Vagina (tissue), 2 donors: ENCODE data around the gene STX5. TPM values are rescaled to one million over a fixed set of nuclear protein-coding genes. Genes with fewer than 3 reads are reported as not detected.
"Not testable (repeated sequence)": the region's sequence is repeated elsewhere in the genome, so short reads cannot be mapped to it uniquely, and the experiment has no call there.

ENCODE experiments used
- DNase-seq, 2 donors: peaks; one replicate each; pipeline ENCODE4 v3.0.0-alpha.2; 2017; ENCODE audit errors: extremely low spot score in 2 of 2
- H3K27ac ChIP-seq: fragments of 200-600 bp; sonication (generic); one replicate; pipeline ENCODE4 v1.5.1; 2019
- H3K27me3 ChIP-seq: fragments of 200-600 bp; sonication (generic); one replicate; pipeline ENCODE4 v1.5.1; 2019
- H3K36me3 ChIP-seq, 2 donors: fragments of 200-600 bp; sonication (generic); one replicate each; pipeline ENCODE4 v1.5.1; 2017 to 2019
- H3K4me1 ChIP-seq: fragments of 200-600 bp; sonication (generic); one replicate; pipeline ENCODE4 v1.5.1; 2019
- H3K4me3 ChIP-seq, 2 donors: fragments of 200-600 bp; sonication (generic); 1 replicate in 1 of 2; 2 replicates in 1 of 2; pipeline ENCODE4 v1.5.1; 2016 to 2019
- H3K9me3 ChIP-seq: fragments of 200-600 bp; sonication (generic); one replicate; pipeline ENCODE4 v1.5.1; 2019
- CTCF ChIP-seq, 3 experiments: fragments of 450-650 bp in 2 of 3; fragments of 200-600 bp in 1 of 3; sonication (generic) in 1 of 3; IDR thresholded peaks; one replicate each; pipeline ENCODE4 v1.5.1; 2017 to 2019; ENCODE audit warnings: antibody characterized with exemption in 3 of 3, mild to moderate bottlenecking in 2 of 3, moderate library complexity in 2 of 3
- POLR2A ChIP-seq, 2 donors: fragments of 450-650 bp; IDR thresholded peaks; one replicate each; pipeline ENCODE4 v1.6.1; 2017; ENCODE audit warnings: antibody characterized with exemption in 2 of 2, mild to moderate bottlenecking in 2 of 2, moderate library complexity in 2 of 2
- POLR2AphosphoS5 ChIP-seq, 2 donors: sonication (generic); formaldehyde crosslinking; IDR thresholded peaks; one replicate each; pipeline ENCODE4 v1.9.0; 2017; ENCODE audit warnings: antibody characterized with exemption in 2 of 2, mild to moderate bottlenecking in 2 of 2, low read depth in 1 of 2; ENCODE audit not compliant: insufficient read depth in 1 of 2
- intact Hi-C: fragments of 100-400 bp; cut with DNase I; formaldehyde crosslinking; loops from one replicate; pipeline ENCODE4 v1.15.1; 2023
- total RNA-seq: library from RNA; depleted of rRNA; stranded (reverse); fragments of >200 nt; gene quantifications from one replicate; pipeline ENCODE4 v1.2.3, GENCODE V29; 2016

Gene STX5
- total RNA-seq, 1 donor from 2014 or later: 35.6 TPM

GRCh38 chr11:62876712-62877111, 44.9 kb upstream of the STX5 start:
- no peak for DNase-seq
- TF ChIP-seq POLR2A (IDR thresholded peaks at IDR 0.05) (no peak), CTCF (IDR thresholded peaks at IDR 0.05) (no peak), POLR2AphosphoS5 (IDR thresholded peaks at IDR 0.05; ENCODE audit: insufficient read depth in 1 of 2, low read depth in 1 of 2) (no peak)
- no peaks in the 10 kb centered on the region for H3K27me3 ChIP-seq
- H3K4me3 ChIP-seq: no peak overlapping the region
- intact Hi-C loops: no loop called here
- no peaks in the 10 kb centered on the region for H3K36me3 ChIP-seq
- no peaks in the 10 kb centered on the region for H3K9me3 ChIP-seq
- peaks cover 17% of the 10 kb centered on the region for H3K4me1 ChIP-seq
- H3K27ac ChIP-seq: no peak overlapping the region

GRCh38 chr11:62875698-62876478, 44.0 kb upstream of the STX5 start:
- Histone ChIP-seq H3K9me3 (no peaks in the 10 kb centered on the region), H3K4me3 (no peak overlapping the region), H3K27ac (no peak overlapping the region), H3K27me3 (no peaks in the 10 kb centered on the region), H3K36me3 (no peaks in the 10 kb centered on the region), H3K4me1 (peaks cover 17% of the 10 kb centered on the region)
- TF ChIP-seq POLR2A (IDR thresholded peaks at IDR 0.05): no peak
- TF ChIP-seq POLR2AphosphoS5 (IDR thresholded peaks at IDR 0.05; ENCODE audit: insufficient read depth in 1 of 2, low read depth in 1 of 2): no peak
- TF ChIP-seq CTCF (IDR thresholded peaks at IDR 0.05): no peak
- DNase-seq: no peak
- intact Hi-C loops: no loop called here

GRCh38 chr11:62874851-62875250, 43.0 kb upstream of the STX5 start:
- no peak overlapping the region for H3K27ac ChIP-seq
- peaks cover 12% of the 10 kb centered on the region for H3K4me1 ChIP-seq
- TF ChIP-seq POLR2AphosphoS5 (IDR thresholded peaks at IDR 0.05; ENCODE audit: insufficient read depth in 1 of 2, low read depth in 1 of 2): no peak
- no peak for TF ChIP-seq CTCF (IDR thresholded peaks at IDR 0.05)
- no peak for TF ChIP-seq POLR2A (IDR thresholded peaks at IDR 0.05)
- no peaks in the 10 kb centered on the region for H3K36me3 ChIP-seq
- H3K9me3 ChIP-seq: no peaks in the 10 kb centered on the region
- no peak overlapping the region for H3K4me3 ChIP-seq
- DNase-seq: no peak
- no peaks in the 10 kb centered on the region for H3K27me3 ChIP-seq
- intact Hi-C loops: no loop called here

- H3K4me1 ChIP-seq: no peaks in the 10 kb centered on the region
- intact Hi-C loops: no loop called here
These were observed 33.8 kb upstream of the STX5 start for GRCh38 chr11:62865635-62866034.

GRCh38 chr11:62863687-62864335, 32.0 kb upstream of the STX5 start:
- DNase-seq: no peak
- H3K4me3 ChIP-seq: no peak overlapping the region
- H3K27ac ChIP-seq: no peak overlapping the region
- no peaks in the 10 kb centered on the region for H3K27me3 ChIP-seq
- H3K9me3 ChIP-seq: no peaks in the 10 kb centered on the region
- no peaks in the 10 kb centered on the region for H3K36me3 ChIP-seq
- no peaks in the 10 kb centered on the region for H3K4me1 ChIP-seq
- TF ChIP-seq POLR2AphosphoS5 (IDR thresholded peaks at IDR 0.05; ENCODE audit: insufficient read depth in 1 of 2, low read depth in 1 of 2): no peak
- TF ChIP-seq CTCF (IDR thresholded peaks at IDR 0.05): no peak
- TF ChIP-seq POLR2A (IDR thresholded peaks at IDR 0.05): no peak
- intact Hi-C loops: loop anchor here (5.0 kb wide), 1 partner anchor 77 kb away; the partner anchor contains the start of gene TMEM179B

More at GRCh38 chr11:62865635-62866034, 33.8 kb upstream of the STX5 start:
- Histone ChIP-seq H3K36me3 (no peaks in the 10 kb centered on the region), H3K4me3 (no peak overlapping the region), H3K27me3 (no peaks in the 10 kb centered on the region), H3K27ac (no peak overlapping the region), H3K9me3 (no peaks in the 10 kb centered on the region)
- DNase-seq: no peak
- TF ChIP-seq POLR2AphosphoS5 (IDR thresholded peaks at IDR 0.05; ENCODE audit: insufficient read depth in 1 of 2, low read depth in 1 of 2) (no peak), POLR2A (IDR thresholded peaks at IDR 0.05) (no peak)

- H3K27ac ChIP-seq, DNase-seq, H3K36me3 ChIP-seq, H3K27me3 ChIP-seq, H3K9me3 ChIP-seq, H3K4me3 ChIP-seq: not testable (repeated sequence)
- intact Hi-C loops: loop anchor here (5.0 kb wide), 1 partner anchor 74 kb away; the partner anchor contains the start of gene TMEM179B
- peaks cover 13% of the 10 kb centered on the region for H3K4me1 ChIP-seq
These were observed 29.8 kb upstream of the STX5 start for GRCh38 chr11:62861564-62862192.
